GM12878 (cell line): ENCODE measurements around the gene PSMB4. TPM values are rescaled to one million over a fixed set of nuclear protein-coding genes. Genes with fewer than 3 reads are reported as not detected.

ENCODE experiments used
- ATAC-seq: fragments of 200-7000 bp; cut with Tn5 transposase; 3 replicates; pipeline ENCODE4 v1.9.1; 2020; ENCODE audit warnings: mild to moderate bottlenecking, moderate library complexity
- BruUV-seq: library from RNA; stranded (reverse); fragments of 400-500 nt; replicated peaks from 2 replicates; lab custom pipeline; 2021; lab: Mats Ljungman, UMichigan
- CTCF ChIA-PET: fragments of 300-600 bp; sonication (Branson Sonifier 250); formaldehyde crosslinking; extraction: SDS; loops from one replicate; lab custom pipeline; 2021; ENCODE audit warnings: inconsistent platforms; lab: Yijun Ruan, JAX
- POLR2A ChIA-PET: fragments of 350-600 bp; formaldehyde crosslinking; extraction: SDS; loops from one replicate; lab custom pipeline; 2021; ENCODE audit warnings: inconsistent platforms; lab: Charles Lee
- RAD21 ChIA-PET: fragments of 300-600 bp; sonication (Branson Sonifier 250); formaldehyde crosslinking; loops from one replicate; lab custom pipeline; 2023; ENCODE audit warnings: antibody characterized with exemption; ENCODE audit not compliant: unreplicated experiment; lab: Charles Lee
- SMC1A ChIA-PET: fragments of 300-600 bp; sonication (Branson Sonifier 250); formaldehyde crosslinking; loops from one replicate; lab custom pipeline; 2023; ENCODE audit not compliant: unreplicated experiment, uncharacterized antibody; lab: Charles Lee
- DNase-seq: peaks from one replicate; pipeline ENCODE4 v3.0.0-alpha.2; 2011; ENCODE audit warnings: low read depth, low spot score
- FAIRE-seq: peaks from 3 replicates; lab custom pipeline; 2011; peaks lifted over from hg19 to GRCh38; lab: Jason Lieb, UNC
- H2AFZ ChIP-seq: 2 replicates; pipeline ENCODE4 v1.6.0; 2011; ENCODE audit warnings: low read depth, low read length, control low read depth; ENCODE audit not compliant: control insufficient read depth
- H3K27ac ChIP-seq: 2 replicates; pipeline ENCODE4 v1.5.1; 2011; ENCODE audit warnings: control low read depth; ENCODE audit not compliant: control insufficient read depth, insufficient read depth
- H3K27me3 ChIP-seq, 2 experiments: replicated peaks in 1 of 2; 2 replicates each; pipeline versions ENCODE4 v1.6.0 to v1.6.1; 2011; ENCODE audit warnings: low read length in 1 of 2; ENCODE audit not compliant: control insufficient read depth in 2 of 2, insufficient read depth in 2 of 2
- H3K36me3 ChIP-seq, 2 experiments: 2 replicates each; pipeline ENCODE4 v1.5.1; 2011; ENCODE audit warnings: low read length in 1 of 2; ENCODE audit not compliant: control insufficient read depth in 2 of 2, insufficient read depth in 2 of 2
- H3K4me1 ChIP-seq: 2 replicates; pipeline ENCODE4 v1.6.1; 2011; ENCODE audit warnings: mild to moderate bottlenecking, low read length, moderate library complexity, mixed read lengths; ENCODE audit not compliant: control insufficient read depth, insufficient read depth
- H3K4me2 ChIP-seq: 2 replicates; pipeline ENCODE4 v1.6.0; 2011; ENCODE audit warnings: control low read depth; ENCODE audit not compliant: control insufficient read depth, insufficient read depth
- H3K4me3 ChIP-seq: fragments of 200-600 bp; sonication (generic); 2 replicates; pipeline ENCODE4 v1.5.1; 2016
- H3K79me2 ChIP-seq: 2 replicates; pipeline ENCODE4 v1.6.0; 2011; ENCODE audit warnings: low read length; ENCODE audit not compliant: control insufficient read depth, insufficient read depth
- H3K9ac ChIP-seq: 2 replicates; pipeline ENCODE4 v1.8.0; 2011; ENCODE audit warnings: low read length, control low read depth, mixed read lengths; ENCODE audit not compliant: control insufficient read depth, insufficient read depth
- H3K9me3 ChIP-seq: replicated peaks from 3 replicates; pipeline ENCODE4 v1.5.1; 2011; ENCODE audit warnings: mild to moderate bottlenecking, low read length; ENCODE audit not compliant: control insufficient read depth, insufficient read depth
- H4K20me1 ChIP-seq: 2 replicates; pipeline ENCODE4 v1.6.0; 2011; ENCODE audit not compliant: control insufficient read depth, insufficient read depth
- ASH2L ChIP-seq: fragments of 300-600, 200-600 bp; sonication (generic); IDR thresholded peaks from 2 replicates; pipeline ENCODE4 v1.6.1; 2017; ENCODE audit warnings: low read depth, mild to moderate bottlenecking, borderline replicate concordance
- CHD4 ChIP-seq: fragments of 200-600 bp; sonication (generic); IDR thresholded peaks from 2 replicates; pipeline ENCODE4 v1.6.1; 2016; ENCODE audit warnings: mild to moderate bottlenecking
- CREB1 ChIP-seq: IDR thresholded peaks from 2 replicates; pipeline ENCODE4 v1.6.1; 2012; ENCODE audit warnings: low read depth, mild to moderate bottlenecking, inconsistent platforms
- FOXK2 ChIP-seq: fragments of 450-650 bp; IDR thresholded peaks from 2 replicates; pipeline ENCODE4 v1.6.1; 2017; ENCODE audit warnings: mild to moderate bottlenecking, moderate library complexity
- FOXM1 ChIP-seq: IDR thresholded peaks from 2 replicates; pipeline ENCODE4 v1.6.1; 2012; ENCODE audit warnings: low read depth, mild to moderate bottlenecking, inconsistent platforms, low read length, moderate library complexity
- KAT2A ChIP-seq: conservative IDR thresholded peaks from 2 replicates; pipeline ENCODE4 v1.6.1; 2011; ENCODE audit warnings: low read depth, low read length; ENCODE audit not compliant: control insufficient read depth
- MYB ChIP-seq: fragments of 150-350 bp; IDR thresholded peaks from 2 replicates; pipeline ENCODE4 v1.6.1; 2014; ENCODE audit warnings: mild to moderate bottlenecking, low read depth, low read length, borderline replicate concordance
- POLR2AphosphoS2 ChIP-seq: IDR thresholded peaks from 2 replicates; pipeline ENCODE4 v1.6.1; 2011; ENCODE audit warnings: low read depth, mild to moderate bottlenecking, low read length, improper control_type of control experiment, moderate library complexity
- RAD21 ChIP-seq: IDR thresholded peaks from 2 replicates; pipeline ENCODE4 v1.6.1; 2011; ENCODE audit warnings: mild to moderate bottlenecking, low read depth, low read length, moderate library complexity; ENCODE audit not compliant: insufficient read depth
- RB1 ChIP-seq: fragments of 450-650 bp; formaldehyde crosslinking; IDR thresholded peaks from 2 replicates; pipeline ENCODE4 v1.6.1; 2017; ENCODE audit warnings: mild to moderate bottlenecking, borderline replicate concordance
- SUPT20H ChIP-seq: IDR thresholded peaks from 2 replicates; pipeline ENCODE4 v1.6.1; 2011; ENCODE audit warnings: low read depth, mild to moderate bottlenecking, low read length, moderate library complexity, borderline replicate concordance; ENCODE audit not compliant: control insufficient read depth
- TBL1XR1 ChIP-seq: IDR thresholded peaks from 2 replicates; pipeline ENCODE4 v1.6.1; 2012; ENCODE audit warnings: low read depth, low read length, improper control_type of control experiment
- WGBS: methylation state at CpG from one replicate; pipeline ENCODE4 v1.1.6; 2016; ENCODE audit warnings: low lambda C conversion rate; ENCODE audit not compliant: insufficient replicate concordance, insufficient coverage; ENCODE audit errors: missing lambda C conversion rate; 5-methylcytosine and 5-hydroxymethylcytosine counted together
- in situ Hi-C: fragments of 300-500 bp; cut with MboI; formaldehyde crosslinking; loops from 9 replicates; pipeline ENCODE4 v1.14.3; 2018; ENCODE audit warnings: mixed read lengths
- intact Hi-C: fragments of 100-400 bp; cut with micrococcal nuclease; formaldehyde crosslinking; loops from one replicate; pipeline ENCODE4 v1.14.2; 2022; ENCODE audit not compliant: unreplicated experiment
- polyA plus RNA-seq, 11 experiments: library from polyadenylated mRNA; depleted of rRNA in 4 of 11; unstranded in 6 of 11; stranded (reverse) in 5 of 11; fragments of >200 nt; fragmentation: Nextera tagmentation in 4 of 11; fragmentation: Illumina TruSeq in 1 of 11; extraction: Ambion mirVana in 4 of 11; extraction: Trizol in 1 of 11; gene quantifications; 1 replicate in 1 of 11; 2 replicates in 10 of 11; pipeline versions ENCODE4 v1.2.1 to v1.2.3, GENCODE V29; 2011 to 2016; ENCODE audit warnings: inconsistent platforms in 2 of 11, missing spikeins in 2 of 11, low read depth in 1 of 11
- total RNA-seq, 4 experiments: library from RNA; depleted of rRNA in 3 of 4; stranded (reverse); fragments of >200 nt in 3 of 4; fragmentation: Illumina TruSeq in 1 of 4; extraction: Trizol in 1 of 4; gene quantifications; 2 replicates each; pipeline versions ENCODE4 v1.2.1 to v1.2.3, GENCODE V29; 2013 to 2021

The PSMB4 gene
- total and polyA plus RNA-seq, 10 of the 15 experiments (the other 5 are each of a cell fraction or from before 2014, with no cell fraction given), result 278 to 610 (median 421) TPM

DNA sequence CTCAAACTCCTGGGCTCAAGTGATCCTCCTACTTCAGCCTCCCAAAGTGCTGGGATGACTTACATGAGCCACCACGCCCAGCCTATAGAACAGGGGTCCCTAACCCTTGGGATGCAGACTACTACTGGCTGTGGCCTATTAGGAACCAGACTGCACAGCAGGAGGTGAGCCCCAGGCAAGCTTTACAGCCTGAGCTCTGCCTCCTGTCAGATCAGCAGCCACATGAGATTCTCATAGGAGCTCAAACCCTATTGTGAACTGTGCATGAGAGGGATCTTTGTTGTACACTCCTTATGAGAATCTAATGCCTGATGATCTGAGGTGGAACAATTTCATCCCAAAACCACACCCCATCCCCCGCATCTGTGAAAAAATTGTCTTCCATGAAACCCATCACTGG, 13.4 kb upstream of the PSMB4 start:
- H3K27me3 ChIP-seq, result no peaks in the 10 kb centered on the region
- H3K9ac ChIP-seq, result no peak overlapping the region
- no peaks in the 10 kb centered on the region for H4K20me1 ChIP-seq
- no peaks in the 10 kb centered on the region for H3K79me2 ChIP-seq
- H3K27ac ChIP-seq, result no peak overlapping the region
- ATAC-seq, result no peak
- no peak for TF ChIP-seq TBL1XR1
- no peak for TF ChIP-seq CREB1
- no peak for TF ChIP-seq FOXM1
- TF ChIP-seq CHD4, result no peak
- TF ChIP-seq RB1, result no peak
- TF ChIP-seq FOXK2, result no peak
- no peak for TF ChIP-seq KAT2A
- TF ChIP-seq POLR2AphosphoS2, result no peak
- no peak for TF ChIP-seq MYB
- TF ChIP-seq RAD21, result no peak
- no peak for TF ChIP-seq ASH2L
- no peak for TF ChIP-seq SUPT20H
- no peak overlapping the region for H3K4me2 ChIP-seq
- no TSS peak for BruUV-seq
- no peaks in the 10 kb centered on the region for H3K4me1 ChIP-seq
- H3K4me3 ChIP-seq, result no peak overlapping the region
- FAIRE-seq, result no peak
- no peak for DNase-seq
- ChIA-PET CTCF (interaction anchor here (1.2 kb wide), 1 partner anchor 37 kb away, joined by 4 read pairs; no protein-coding TSS in a partner anchor), POLR2A (no interaction called here), SMC1A (interaction anchor here (0.7 to 1.2 kb wide), 2 partner anchors 13 to 19 kb away, joined by 3 to 4 read pairs; partner anchors contain the start of gene PSMB4), RAD21 (interaction anchor here (1.1 kb wide), 1 partner anchor 16 kb away, joined by 3 read pairs; no protein-coding TSS in a partner anchor)
- intact Hi-C loops (no loop called here), in situ Hi-C loops (no loop called here)
- WGBS, result 27% methylated on average over 2 of the region's 2 CpGs
- H3K9me3 ChIP-seq, result no peaks in the 10 kb centered on the region
- no peaks in the 10 kb centered on the region for H3K36me3 ChIP-seq
- no peak overlapping the region for H2AFZ ChIP-seq
